ENCODE data around the gene TRIM33. TPM values are rescaled to one million over a fixed set of nuclear protein-coding genes. Genes with fewer than 3 reads are reported as not detected.

The TRIM33 gene
- total and polyA plus RNA-seq, 4 experiments from 2014 or later, result 26.8 to 54.4 (median 42.1) TPM

DNA sequence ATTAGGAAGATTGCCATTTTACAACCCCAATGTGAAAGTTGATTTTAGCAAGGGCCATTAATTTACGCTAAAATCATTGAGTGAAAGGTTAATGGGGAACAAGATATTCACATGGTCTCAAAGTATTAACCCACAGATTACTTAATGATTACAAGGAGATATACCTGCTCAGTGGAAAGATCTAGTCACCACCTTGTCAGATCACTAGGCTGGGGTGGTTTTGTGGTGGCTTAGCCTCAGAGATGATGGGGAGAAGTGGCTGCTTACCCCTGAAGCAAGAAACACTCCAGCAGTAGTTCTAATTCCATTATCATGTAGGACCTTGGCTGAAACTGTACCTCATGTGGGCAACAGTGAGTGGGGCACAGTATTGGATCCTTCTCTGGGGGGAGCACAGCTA lies 20.1 kb upstream of the TRIM33 start:
- Histone ChIP-seq H3K4me1 (ENCODE audit: insufficient read depth, low read length) (no peaks in the 10 kb centered on the region), H3K4me3 (ENCODE audit: low read length in 2 of 2) (no peak overlapping the region), H3K27ac (ENCODE audit: low read depth, low read length) (no peak overlapping the region), H3K9me3 (ENCODE audit: control insufficient read depth in 1 of 2, low read length in 2 of 2) (no peaks in the 10 kb centered on the region), H3K36me3 (ENCODE audit: insufficient read depth, low read length) (no peaks in the 10 kb centered on the region), H3K27me3 (ENCODE audit: insufficient read depth, low read length) (no peaks in the 10 kb centered on the region)
- intact Hi-C loops (cut with micrococcal nuclease), result no loop called here
- CTCF ChIA-PET (ENCODE audit: partially characterized antibody), result no interaction called here
- Mint-ChIP-seq H3K4me3 (no peak overlapping the region), H3K27ac (no peak overlapping the region), H3K9me3 (no peaks in the 10 kb centered on the region), H3K4me1 (peaks cover 0 to 1% (median 0%) of the 10 kb centered on the region in 4 donors), H3K36me3 (no peaks in the 10 kb centered on the region), H3K27me3 (no peaks in the 10 kb centered on the region)
- POLR2A ChIA-PET (ENCODE audit: partially characterized antibody), result no interaction called here
- no peak for DNase-seq

- Mint-ChIP-seq H3K9me3 (no peaks in the 10 kb centered on the region), H3K27me3 (no peaks in the 10 kb centered on the region), H3K36me3 (no peaks in the 10 kb centered on the region), H3K27ac (no peak overlapping the region), H3K4me1 (peaks cover 0 to 1% (median 0%) of the 10 kb centered on the region in 4 donors), H3K4me3 (no peak overlapping the region)
- Histone ChIP-seq H3K4me3 (ENCODE audit: low read length in 2 of 2) (no peak overlapping the region), H3K27ac (ENCODE audit: low read depth, low read length) (no peak overlapping the region), H3K4me1 (ENCODE audit: insufficient read depth, low read length) (no peaks in the 10 kb centered on the region), H3K36me3 (ENCODE audit: insufficient read depth, low read length) (no peaks in the 10 kb centered on the region), H3K27me3 (ENCODE audit: insufficient read depth, low read length) (no peaks in the 10 kb centered on the region), H3K9me3 (ENCODE audit: control insufficient read depth in 1 of 2, low read length in 2 of 2) (no peaks in the 10 kb centered on the region)
- ChIA-PET POLR2A (ENCODE audit: partially characterized antibody) (no interaction called here), CTCF (ENCODE audit: partially characterized antibody) (no interaction called here)
- intact Hi-C loops (cut with micrococcal nuclease), result no loop called here
- no peak for DNase-seq
Observed at GRCh38 chr1:114530224-114530623, 19.2 kb upstream of the TRIM33 start.

GRCh38 chr1:114524944-114525343 lies 13.9 kb upstream of the TRIM33 start:
- Mint-ChIP-seq H3K36me3 (no peaks in the 10 kb centered on the region), H3K4me1 (peaks cover 0 to 4% (median 0%) of the 10 kb centered on the region in 4 donors), H3K27me3 (peaks cover 4 to 6% of the 10 kb centered on the region in 2 donors), H3K27ac (peak overlapping the region in 1 of 7 donors; percentile 59), H3K4me3 (no peak overlapping the region), H3K9me3 (no peaks in the 10 kb centered on the region)
- Histone ChIP-seq H3K27me3 (ENCODE audit: insufficient read depth, low read length) (no peaks in the 10 kb centered on the region), H3K27ac (ENCODE audit: low read depth, low read length) (no peak overlapping the region), H3K4me3 (ENCODE audit: low read length in 2 of 2) (no peak overlapping the region), H3K36me3 (ENCODE audit: insufficient read depth, low read length) (no peaks in the 10 kb centered on the region), H3K9me3 (ENCODE audit: control insufficient read depth in 1 of 2, low read length in 2 of 2) (no peaks in the 10 kb centered on the region), H3K4me1 (ENCODE audit: insufficient read depth, low read length) (no peaks in the 10 kb centered on the region)
- ChIA-PET CTCF (ENCODE audit: partially characterized antibody) (interaction anchor here (0.5 kb wide), 1 partner anchor 48 kb away, joined by 3 read pairs; no protein-coding TSS in a partner anchor), POLR2A (ENCODE audit: partially characterized antibody) (no interaction called here)
- no peak for DNase-seq
- intact Hi-C loops (cut with micrococcal nuclease), result no loop called here

GRCh38 chr1:114522264-114522575 lies 11.2 kb upstream of the TRIM33 start:
- no peak overlapping the region for H3K4me3 Mint-ChIP-seq

DNA sequence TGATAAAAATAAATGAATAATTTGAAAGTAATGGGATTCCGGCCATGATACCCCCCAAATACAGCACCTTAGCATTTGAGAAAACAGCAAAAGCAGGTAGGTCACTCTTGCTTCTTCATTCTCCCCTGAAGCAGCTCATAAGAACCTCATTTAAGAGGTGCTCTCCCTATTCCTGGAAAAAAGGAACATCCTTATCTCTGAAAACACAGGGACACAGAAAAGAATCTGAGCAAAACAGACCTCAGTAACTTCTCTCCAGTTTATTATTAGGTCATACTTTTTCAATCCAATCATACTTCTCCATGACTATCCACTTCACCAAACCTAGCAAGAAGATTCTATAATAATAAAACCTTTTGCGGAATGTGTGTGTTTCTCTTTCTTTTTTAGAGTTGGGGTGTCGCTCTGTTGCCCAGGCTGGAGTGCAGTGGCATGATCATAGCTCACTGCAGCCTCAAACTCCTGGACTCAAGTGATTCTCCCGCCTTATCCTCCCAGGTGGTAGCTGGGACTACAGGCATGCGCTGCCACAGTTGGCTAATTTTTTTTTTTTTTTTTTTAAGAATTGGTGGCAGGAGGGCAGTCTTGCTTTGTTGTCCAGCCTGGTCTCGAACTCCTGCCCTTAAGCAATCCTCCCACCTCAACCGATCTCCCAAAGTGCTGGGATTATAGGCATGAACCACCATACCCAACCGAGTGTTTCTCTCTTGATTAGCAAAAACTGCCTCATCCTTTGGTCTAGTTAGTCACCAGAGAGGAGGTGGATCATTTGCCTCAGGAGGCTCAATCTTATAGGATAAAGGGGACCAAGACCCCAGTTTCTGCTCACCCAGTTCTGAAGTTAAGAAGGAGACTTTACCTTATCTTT lies 10.6 kb upstream of the TRIM33 start:
- POLR2A ChIA-PET (ENCODE audit: partially characterized antibody), result no interaction called here
- Histone ChIP-seq H3K9me3 (ENCODE audit: control insufficient read depth in 1 of 2, low read length in 2 of 2) (no peaks in the 10 kb centered on the region), H3K27me3 (ENCODE audit: insufficient read depth, low read length) (no peaks in the 10 kb centered on the region), H3K27ac (ENCODE audit: low read depth, low read length) (no peak overlapping the region), H3K4me1 (ENCODE audit: insufficient read depth, low read length) (no peaks in the 10 kb centered on the region), H3K36me3 (ENCODE audit: insufficient read depth, low read length) (no peaks in the 10 kb centered on the region), H3K4me3 (ENCODE audit: low read length in 2 of 2) (no peak overlapping the region)
- Mint-ChIP-seq H3K36me3 (no peaks in the 10 kb centered on the region), H3K27ac (no peak overlapping the region), H3K9me3 (no peaks in the 10 kb centered on the region), H3K4me3 (no peak overlapping the region), H3K4me1 (peaks cover 0 to 3% (median 0%) of the 10 kb centered on the region in 4 donors), H3K27me3 (peaks cover 6 to 11% of the 10 kb centered on the region in 2 donors)
- CTCF ChIA-PET (ENCODE audit: partially characterized antibody), result no interaction called here
- intact Hi-C loops (cut with micrococcal nuclease), result no loop called here
- no peak for DNase-seq

More at GRCh38 chr1:114522264-114522575, 11.2 kb upstream of the TRIM33 start:
- H3K9me3 Mint-ChIP-seq, result no peaks in the 10 kb centered on the region
- intact Hi-C loops (cut with micrococcal nuclease), result no loop called here
- H3K27me3 Mint-ChIP-seq, result peaks cover 6 to 11% of the 10 kb centered on the region in 2 donors
- Histone ChIP-seq H3K36me3 (ENCODE audit: insufficient read depth, low read length) (no peaks in the 10 kb centered on the region), H3K27ac (ENCODE audit: low read depth, low read length) (no peak overlapping the region), H3K27me3 (ENCODE audit: insufficient read depth, low read length) (no peaks in the 10 kb centered on the region), H3K9me3 (ENCODE audit: control insufficient read depth in 1 of 2, low read length in 2 of 2) (no peaks in the 10 kb centered on the region), H3K4me1 (ENCODE audit: insufficient read depth, low read length) (no peaks in the 10 kb centered on the region), H3K4me3 (ENCODE audit: low read length in 2 of 2) (no peak overlapping the region)
- no peak overlapping the region for H3K27ac Mint-ChIP-seq
- peaks cover 0 to 3% (median 0%) of the 10 kb centered on the region in 4 donors for H3K4me1 Mint-ChIP-seq
- DNase-seq, result no peak
- ChIA-PET POLR2A (ENCODE audit: partially characterized antibody) (no interaction called here), CTCF (ENCODE audit: partially characterized antibody) (interaction anchor here (0.6 kb wide), 1 partner anchor 80 kb away, joined by 3 read pairs; no protein-coding TSS in a partner anchor)
- no peaks in the 10 kb centered on the region for H3K36me3 Mint-ChIP-seq

GRCh38 chr1:114517348-114517747 lies 6.3 kb upstream of the TRIM33 start:
- H3K4me1 Mint-ChIP-seq, result peaks cover 4 to 7% (median 5%) of the 10 kb centered on the region in 4 donors
- no peaks in the 10 kb centered on the region for H3K9me3 Mint-ChIP-seq
- H3K4me1 ChIP-seq (ENCODE audit: insufficient read depth, low read length), result peaks cover 7% of the 10 kb centered on the region
- ChIA-PET POLR2A (ENCODE audit: partially characterized antibody) (no interaction called here), CTCF (ENCODE audit: partially characterized antibody) (interaction anchor here (0.6 kb wide), 1 partner anchor 8 kb away, joined by 3 read pairs; no protein-coding TSS in a partner anchor)
- no peaks in the 10 kb centered on the region for H3K9me3 ChIP-seq (ENCODE audit: control insufficient read depth in 1 of 2, low read length in 2 of 2)
- H3K27me3 Mint-ChIP-seq, result peaks cover 6 to 11% of the 10 kb centered on the region in 2 donors
- intact Hi-C loops (cut with micrococcal nuclease), result no loop called here
- no peak overlapping the region for H3K4me3 ChIP-seq (ENCODE audit: low read length in 2 of 2)
- H3K27ac Mint-ChIP-seq, result no peak overlapping the region
- no peak overlapping the region for H3K4me3 Mint-ChIP-seq
- H3K36me3 ChIP-seq (ENCODE audit: insufficient read depth, low read length), result no peaks in the 10 kb centered on the region
- H3K27ac ChIP-seq (ENCODE audit: low read depth, low read length), result no peak overlapping the region
- no peaks in the 10 kb centered on the region for H3K36me3 Mint-ChIP-seq
- no peaks in the 10 kb centered on the region for H3K27me3 ChIP-seq (ENCODE audit: insufficient read depth, low read length)
- DNase-seq, result no peak

DNA sequence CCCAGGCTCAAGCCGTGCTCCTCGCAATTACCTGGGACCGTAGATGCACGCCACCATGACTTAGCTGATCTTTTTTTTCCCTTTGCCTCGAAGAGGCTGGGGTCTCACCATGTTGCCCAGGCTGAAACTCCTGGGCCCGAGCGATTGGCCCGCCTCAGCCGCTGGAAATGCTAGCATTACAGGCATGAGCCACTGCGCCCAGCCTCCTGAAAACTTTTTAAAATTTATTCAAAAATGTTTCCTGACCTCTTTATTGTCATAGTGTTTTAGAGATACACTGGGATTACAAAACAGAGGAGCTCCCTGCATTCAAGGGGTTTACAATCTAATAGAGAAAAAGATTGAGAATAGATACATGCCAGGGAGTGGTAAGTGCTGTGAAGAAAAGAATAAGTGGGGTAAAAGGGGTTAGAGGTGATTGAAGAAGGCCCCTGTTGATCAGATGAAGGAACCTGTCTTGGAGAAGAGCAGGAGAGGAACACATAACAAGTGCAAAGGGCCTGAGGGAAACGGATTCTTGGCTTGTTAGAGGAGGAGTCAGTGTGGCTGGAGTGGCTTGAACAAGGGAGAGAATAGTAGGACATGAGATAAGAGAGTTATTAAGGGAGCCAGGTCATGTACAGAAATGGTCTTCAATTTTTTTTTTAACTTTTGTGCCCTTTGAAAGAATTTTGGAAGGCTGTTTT lies 1.7 kb upstream of the TRIM33 start:
- Mint-ChIP-seq H3K4me3 (peak overlapping the region; percentile 1 to 100 (median 98)), H3K27me3 (no peaks in the 10 kb centered on the region), H3K9me3 (no peaks in the 10 kb centered on the region), H3K4me1 (peaks cover 26 to 42% (median 34%) of the 10 kb centered on the region in 4 donors), H3K27ac (peak overlapping the region; percentile 47 to 100 (median 99)), H3K36me3 (peaks cover 0 to 11% of the 10 kb centered on the region in 2 donors)
- intact Hi-C loops (cut with micrococcal nuclease), result loop anchor here (5.0 kb wide), 3 partner anchors 755 to 1555 kb away; partner anchors contain the start of genes MAGI3, PHTF1 and SLC16A1
- DNase-seq, result no peak
- Histone ChIP-seq H3K27me3 (ENCODE audit: insufficient read depth, low read length) (no peaks in the 10 kb centered on the region), H3K27ac (ENCODE audit: low read depth, low read length) (no peak overlapping the region), H3K4me1 (ENCODE audit: insufficient read depth, low read length) (peaks cover 33% of the 10 kb centered on the region), H3K9me3 (ENCODE audit: control insufficient read depth in 1 of 2, low read length in 2 of 2) (no peaks in the 10 kb centered on the region), H3K36me3 (ENCODE audit: insufficient read depth, low read length) (no peaks in the 10 kb centered on the region), H3K4me3 (ENCODE audit: low read length in 2 of 2) (no peak overlapping the region)
- POLR2A ChIA-PET (ENCODE audit: partially characterized antibody), result interaction anchor here (3.1 to 3.7 kb wide), 4 partner anchors 44 to 608 kb away, joined by 11 to 39 read pairs (median 15); partner anchors contain the start of genes AP4B1, BCAS2 and DCLRE1B
- CTCF ChIA-PET (ENCODE audit: partially characterized antibody), result interaction anchor here (1.3 kb wide), 1 partner anchor 167 kb away, joined by 3 read pairs; no protein-coding TSS in a partner anchor

Data from CD4-positive, alpha-beta memory T cell (primary cell).